Skeletal muscle satellite cell (primary cell): ENCODE measurements around the gene CATSPER3. TPM values are rescaled to one million over a fixed set of nuclear protein-coding genes. Genes with fewer than 3 reads are reported as not detected.

Source experiments
- H3K27me3 ChIP-seq: 2 replicates; pipeline ENCODE4 v1.7.0; 2013; ENCODE audit warnings: low read length; ENCODE audit not compliant: control insufficient read depth, insufficient read depth
- H3K36me3 ChIP-seq: 2 replicates; pipeline ENCODE4 v1.7.0; 2013; ENCODE audit warnings: mild to moderate bottlenecking, control low read depth, low read length; ENCODE audit not compliant: insufficient read depth
- H3K4me1 ChIP-seq: 2 replicates; pipeline ENCODE4 v1.7.0; 2013; ENCODE audit warnings: low read length; ENCODE audit not compliant: control insufficient read depth, insufficient read depth
- H3K4me2 ChIP-seq: 2 replicates; pipeline ENCODE4 v1.7.0; 2013; ENCODE audit warnings: mild to moderate bottlenecking, low read length
- H3K4me3 ChIP-seq: 2 replicates; pipeline ENCODE4 v1.7.0; 2013; ENCODE audit warnings: low read length
- H3K9ac ChIP-seq: 2 replicates; pipeline ENCODE4 v1.7.0; 2013; ENCODE audit warnings: mild to moderate bottlenecking, low read depth, low read length, moderate library complexity
- H3K9me3 ChIP-seq: replicated peaks from 2 replicates; pipeline ENCODE4 v1.7.0; 2013; ENCODE audit warnings: mild to moderate bottlenecking, control low read depth, low read length
- small RNA-seq: library from RNA; depleted of rRNA; stranded (forward); fragments of <200 nt; gene quantifications from one replicate; pipeline ENCODE3, GENCODE V24; 2012

The CATSPER3 gene

GRCh38 chr5:135060021-135060420 is 92.3 kb downstream of the CATSPER3 start:
- Histone ChIP-seq H3K36me3 (no peaks in the 10 kb centered on the region), H3K4me3 (no peak overlapping the region), H3K9ac (no peak overlapping the region), H3K4me1 (no peaks in the 10 kb centered on the region), H3K9me3 (no peaks in the 10 kb centered on the region), H3K4me2 (no peak overlapping the region), H3K27me3 (peaks cover 59% of the 10 kb centered on the region)

GRCh38 chr5:135061001-135061400 is 93.3 kb downstream of the CATSPER3 start:
- H3K9me3 ChIP-seq, result no peaks in the 10 kb centered on the region
- no peak overlapping the region for H3K4me2 ChIP-seq
- no peaks in the 10 kb centered on the region for H3K4me1 ChIP-seq
- H3K9ac ChIP-seq, result no peak overlapping the region
- no peaks in the 10 kb centered on the region for H3K36me3 ChIP-seq
- H3K4me3 ChIP-seq, result no peak overlapping the region
- H3K27me3 ChIP-seq, result peaks cover 56% of the 10 kb centered on the region

Small RNA genes lying within 50 kb of the gene (small RNA-seq; reads per million reads assigned to genes)
- gene MIR4461 (not detected), gene MTND3P25 (not detected), gene MTND4LP30 (not detected)
